ENCODE results near the gene MARVELD1. TPM values are rescaled to one million over a fixed set of nuclear protein-coding genes. Genes with fewer than 3 reads are reported as not detected.

MARVELD1 gene
- polyA plus RNA-seq, 2 of the 4 experiments (the other 2 are of a cell fraction) = 29.1 to 31.7 TPM

DNA sequence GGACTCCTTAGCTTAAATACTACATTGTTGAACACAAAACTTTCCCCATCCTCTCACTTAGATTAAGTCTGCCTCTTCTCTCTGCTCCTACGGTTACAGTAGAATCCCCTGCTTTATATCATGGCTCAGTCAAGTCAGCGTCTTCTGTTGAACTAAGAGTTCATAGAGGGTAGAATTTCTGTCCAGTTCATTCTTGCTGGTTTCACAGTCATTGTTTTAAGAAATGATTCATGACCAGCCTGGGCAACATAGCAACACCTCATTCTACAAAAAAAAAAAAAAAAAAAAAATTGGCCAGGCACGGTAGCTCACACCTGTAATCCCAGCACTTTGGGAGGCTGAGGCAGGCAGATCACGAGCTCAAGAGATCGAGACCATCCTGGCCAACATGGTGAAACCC is 19.7 kb downstream of the MARVELD1 start:
- ATAC-seq = no peak
- ChIA-PET POLR2A (interaction anchor here (0.7 kb wide), 1 partner anchor 117 kb away, joined by 4 read pairs; the partner anchor contains the start of gene GOLGA7B), CTCF (interaction anchor here (0.7 to 36.9 kb wide), 10 partner anchors 8 to 136 kb away, joined by 3 to 1127 read pairs (median 15); partner anchors contain the start of genes AVPI1, MARVELD1 and PI4K2A)
- TF ChIP-seq NR3C1 (IDR thresholded peaks at IDR 0.05) (no peak), CEBPB (IDR thresholded peaks at IDR 0.05) (no peak), RAD21 (conservative IDR thresholded peaks at IDR 0.05 in 1 of 2, IDR thresholded peaks at IDR 0.05 in 1 of 2) (no peak), NPAS2 (CRISPR knock-in tag; IDR thresholded peaks at IDR 0.05; ENCODE audit: borderline replicate concordance) (no peak), TP53 (CRISPR knock-in tag; IDR thresholded peaks at IDR 0.05) (no peak), HDAC2 (IDR thresholded peaks at IDR 0.05) (no peak), PHF8 (IDR thresholded peaks at IDR 0.05; ENCODE audit: borderline replicate concordance, low read depth) (no peak), FOXS1 (CRISPR knock-in tag; IDR thresholded peaks at IDR 0.05) (no peak)
- TF ChIP-seq, protein P1, sequence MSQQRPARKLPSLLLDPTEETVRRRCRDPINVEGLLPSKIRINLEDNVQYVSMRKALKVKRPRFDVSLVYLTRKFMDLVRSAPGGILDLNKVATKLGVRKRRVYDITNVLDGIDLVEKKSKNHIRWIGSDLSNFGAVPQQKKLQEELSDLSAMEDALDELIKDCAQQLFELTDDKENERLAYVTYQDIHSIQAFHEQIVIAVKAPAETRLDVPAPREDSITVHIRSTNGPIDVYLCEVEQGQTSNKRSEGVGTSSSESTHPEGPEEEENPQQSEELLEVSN (IDR thresholded peaks at IDR 0.05; ENCODE audit: borderline replicate concordance, low read depth) = no peak
- TF ChIP-seq, protein P2, sequence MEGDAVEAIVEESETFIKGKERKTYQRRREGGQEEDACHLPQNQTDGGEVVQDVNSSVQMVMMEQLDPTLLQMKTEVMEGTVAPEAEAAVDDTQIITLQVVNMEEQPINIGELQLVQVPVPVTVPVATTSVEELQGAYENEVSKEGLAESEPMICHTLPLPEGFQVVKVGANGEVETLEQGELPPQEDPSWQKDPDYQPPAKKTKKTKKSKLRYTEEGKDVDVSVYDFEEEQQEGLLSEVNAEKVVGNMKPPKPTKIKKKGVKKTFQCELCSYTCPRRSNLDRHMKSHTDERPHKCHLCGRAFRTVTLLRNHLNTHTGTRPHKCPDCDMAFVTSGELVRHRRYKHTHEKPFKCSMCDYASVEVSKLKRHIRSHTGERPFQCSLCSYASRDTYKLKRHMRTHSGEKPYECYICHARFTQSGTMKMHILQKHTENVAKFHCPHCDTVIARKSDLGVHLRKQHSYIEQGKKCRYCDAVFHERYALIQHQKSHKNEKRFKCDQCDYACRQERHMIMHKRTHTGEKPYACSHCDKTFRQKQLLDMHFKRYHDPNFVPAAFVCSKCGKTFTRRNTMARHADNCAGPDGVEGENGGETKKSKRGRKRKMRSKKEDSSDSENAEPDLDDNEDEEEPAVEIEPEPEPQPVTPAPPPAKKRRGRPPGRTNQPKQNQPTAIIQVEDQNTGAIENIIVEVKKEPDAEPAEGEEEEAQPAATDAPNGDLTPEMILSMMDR (IDR thresholded peaks at IDR 0.05) = no peak
- TF ChIP-seq, protein P3, sequence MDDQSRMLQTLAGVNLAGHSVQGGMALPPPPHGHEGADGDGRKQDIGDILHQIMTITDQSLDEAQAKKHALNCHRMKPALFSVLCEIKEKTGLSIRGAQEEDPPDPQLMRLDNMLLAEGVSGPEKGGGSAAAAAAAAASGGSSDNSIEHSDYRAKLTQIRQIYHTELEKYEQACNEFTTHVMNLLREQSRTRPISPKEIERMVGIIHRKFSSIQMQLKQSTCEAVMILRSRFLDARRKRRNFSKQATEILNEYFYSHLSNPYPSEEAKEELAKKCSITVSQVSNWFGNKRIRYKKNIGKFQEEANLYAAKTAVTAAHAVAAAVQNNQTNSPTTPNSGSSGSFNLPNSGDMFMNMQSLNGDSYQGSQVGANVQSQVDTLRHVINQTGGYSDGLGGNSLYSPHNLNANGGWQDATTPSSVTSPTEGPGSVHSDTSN (IDR thresholded peaks at IDR 0.05) = no peak
- TF ChIP-seq, protein P4, sequence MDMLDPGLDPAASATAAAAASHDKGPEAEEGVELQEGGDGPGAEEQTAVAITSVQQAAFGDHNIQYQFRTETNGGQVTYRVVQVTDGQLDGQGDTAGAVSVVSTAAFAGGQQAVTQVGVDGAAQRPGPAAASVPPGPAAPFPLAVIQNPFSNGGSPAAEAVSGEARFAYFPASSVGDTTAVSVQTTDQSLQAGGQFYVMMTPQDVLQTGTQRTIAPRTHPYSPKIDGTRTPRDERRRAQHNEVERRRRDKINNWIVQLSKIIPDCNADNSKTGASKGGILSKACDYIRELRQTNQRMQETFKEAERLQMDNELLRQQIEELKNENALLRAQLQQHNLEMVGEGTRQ (IDR thresholded peaks at IDR 0.05) = no peak
- no peaks in the 10 kb centered on the region for H3K9me3 ChIP-seq
- no peak overlapping the region for H3K27ac ChIP-seq
- FAIRE-seq = no peak
- no peak overlapping the region for H3K4me3 ChIP-seq
- whole genome bisulfite sequencing (ENCODE audit: missing lambda C conversion rate) = 50% methylated on average over 5 of the region's 5 CpGs
- H3K4me2 ChIP-seq = no peak overlapping the region
- peaks cover 5% of the 10 kb centered on the region; the same call in 2 of the 3 replicates for H3K4me1 ChIP-seq
- no peak for DNase-seq (ENCODE audit: low read depth in 1 of 2, low spot score in 1 of 2)

DNA sequence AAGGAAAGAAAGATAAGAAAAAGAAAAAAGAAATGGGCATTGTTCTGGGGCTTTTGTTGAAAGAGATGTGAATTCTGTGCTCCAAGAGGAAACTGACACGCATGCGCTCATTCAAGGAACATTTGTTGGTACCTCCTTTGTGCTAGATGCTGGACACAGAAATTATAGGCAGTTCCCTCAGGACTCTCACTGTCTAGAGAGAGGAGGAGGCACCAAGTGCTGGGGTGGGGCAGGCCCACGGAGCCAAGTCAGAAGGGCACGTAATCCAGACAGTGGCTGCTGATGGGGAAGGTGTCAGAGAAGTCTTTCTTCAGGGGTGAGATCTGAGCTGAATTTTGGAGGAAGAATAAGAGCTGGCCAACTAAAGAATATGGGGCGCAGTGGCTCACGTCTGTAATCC is 20.5 kb downstream of the MARVELD1 start:
- no peak for ATAC-seq
- ChIA-PET POLR2A (interaction anchor here (0.7 to 3.4 kb wide), 2 partner anchors 47 to 116 kb away, joined by 4 to 32 read pairs; partner anchors contain the start of genes AVPI1 and GOLGA7B), CTCF (interaction anchor here (0.7 to 36.9 kb wide), 5 partner anchors 9 to 58 kb away, joined by 3 to 1127 read pairs (median 52); partner anchors contain the start of genes AVPI1 and MARVELD1)
- 84% methylated on average over 6 of the region's 6 CpGs for WGBS (ENCODE audit: missing lambda C conversion rate)
- TF ChIP-seq, protein P5, sequence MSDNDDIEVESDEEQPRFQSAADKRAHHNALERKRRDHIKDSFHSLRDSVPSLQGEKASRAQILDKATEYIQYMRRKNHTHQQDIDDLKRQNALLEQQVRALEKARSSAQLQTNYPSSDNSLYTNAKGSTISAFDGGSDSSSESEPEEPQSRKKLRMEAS (IDR thresholded peaks at IDR 0.05) = no peak
- TF ChIP-seq EP300 (IDR thresholded peaks at IDR 0.05) = no peak
- TF ChIP-seq, protein P6, sequence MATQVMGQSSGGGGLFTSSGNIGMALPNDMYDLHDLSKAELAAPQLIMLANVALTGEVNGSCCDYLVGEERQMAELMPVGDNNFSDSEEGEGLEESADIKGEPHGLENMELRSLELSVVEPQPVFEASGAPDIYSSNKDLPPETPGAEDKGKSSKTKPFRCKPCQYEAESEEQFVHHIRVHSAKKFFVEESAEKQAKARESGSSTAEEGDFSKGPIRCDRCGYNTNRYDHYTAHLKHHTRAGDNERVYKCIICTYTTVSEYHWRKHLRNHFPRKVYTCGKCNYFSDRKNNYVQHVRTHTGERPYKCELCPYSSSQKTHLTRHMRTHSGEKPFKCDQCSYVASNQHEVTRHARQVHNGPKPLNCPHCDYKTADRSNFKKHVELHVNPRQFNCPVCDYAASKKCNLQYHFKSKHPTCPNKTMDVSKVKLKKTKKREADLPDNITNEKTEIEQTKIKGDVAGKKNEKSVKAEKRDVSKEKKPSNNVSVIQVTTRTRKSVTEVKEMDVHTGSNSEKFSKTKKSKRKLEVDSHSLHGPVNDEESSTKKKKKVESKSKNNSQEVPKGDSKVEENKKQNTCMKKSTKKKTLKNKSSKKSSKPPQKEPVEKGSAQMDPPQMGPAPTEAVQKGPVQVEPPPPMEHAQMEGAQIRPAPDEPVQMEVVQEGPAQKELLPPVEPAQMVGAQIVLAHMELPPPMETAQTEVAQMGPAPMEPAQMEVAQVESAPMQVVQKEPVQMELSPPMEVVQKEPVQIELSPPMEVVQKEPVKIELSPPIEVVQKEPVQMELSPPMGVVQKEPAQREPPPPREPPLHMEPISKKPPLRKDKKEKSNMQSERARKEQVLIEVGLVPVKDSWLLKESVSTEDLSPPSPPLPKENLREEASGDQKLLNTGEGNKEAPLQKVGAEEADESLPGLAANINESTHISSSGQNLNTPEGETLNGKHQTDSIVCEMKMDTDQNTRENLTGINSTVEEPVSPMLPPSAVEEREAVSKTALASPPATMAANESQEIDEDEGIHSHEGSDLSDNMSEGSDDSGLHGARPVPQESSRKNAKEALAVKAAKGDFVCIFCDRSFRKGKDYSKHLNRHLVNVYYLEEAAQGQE (IDR thresholded peaks at IDR 0.05) = no peak
- no peak for TF ChIP-seq HDAC2 (IDR thresholded peaks at IDR 0.05)
- TF ChIP-seq NFE2L2 (conservative IDR thresholded peaks at IDR 0.05; ENCODE audit: low read length) = no peak
- TF ChIP-seq EHMT2 (IDR thresholded peaks at IDR 0.05; ENCODE audit: low read depth) = no peak
- TF ChIP-seq RCOR1 (IDR thresholded peaks at IDR 0.05; ENCODE audit: low read depth, low read length) = no peak
- TF ChIP-seq, protein P1 (IDR thresholded peaks at IDR 0.05; ENCODE audit: borderline replicate concordance, low read depth) = no peak
- TF ChIP-seq, protein P7, sequence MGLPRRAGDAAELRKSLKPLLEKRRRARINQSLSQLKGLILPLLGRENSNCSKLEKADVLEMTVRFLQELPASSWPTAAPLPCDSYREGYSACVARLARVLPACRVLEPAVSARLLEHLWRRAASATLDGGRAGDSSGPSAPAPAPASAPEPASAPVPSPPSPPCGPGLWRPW (IDR thresholded peaks at IDR 0.05) = no peak
- no peak for TF ChIP-seq ZSCAN20 (CRISPR knock-in tag; IDR thresholded peaks at IDR 0.05)
- H3K27ac ChIP-seq = no peak overlapping the region
- no peaks in the 10 kb centered on the region for H3K9me3 ChIP-seq
- FAIRE-seq = no peak
- no peak overlapping the region for H3K4me3 ChIP-seq
- DNase-seq (ENCODE audit: low read depth in 1 of 2, low spot score in 1 of 2) = no peak
- peaks cover 9% of the 10 kb centered on the region; the same call in 2 of the 3 replicates for H3K4me1 ChIP-seq
- H3K4me2 ChIP-seq = no peak overlapping the region
